Liver (tissue), 9 donors: ENCODE results near the gene JAKMIP2. TPM values are rescaled to one million over a fixed set of nuclear protein-coding genes. Genes with fewer than 3 reads are reported as not detected.

Source experiments
- DNase-seq: peaks from one replicate; pipeline ENCODE4 v3.0.0-alpha.2; 2017; ENCODE audit warnings: low spot score
- H3K27ac ChIP-seq, 2 donors: one replicate each; pipeline ENCODE4 v1.7.0; 2013; ENCODE audit warnings: inconsistent platforms in 2 of 2, low read length in 2 of 2, control low read depth in 1 of 2, low read depth in 1 of 2, mild to moderate bottlenecking in 1 of 2
- H3K27me3 ChIP-seq, 4 donors: one replicate each; pipeline versions ENCODE4 v1.6.1 to v1.7.0; 2013; ENCODE audit warnings: low read length in 3 of 4, inconsistent platforms in 1 of 4, mild to moderate bottlenecking in 1 of 4, moderate library complexity in 1 of 4; ENCODE audit not compliant: control insufficient read depth in 4 of 4, insufficient read depth in 4 of 4
- H3K36me3 ChIP-seq, 4 donors: one replicate each; pipeline versions ENCODE4 v1.6.1 to v1.7.0; 2013; ENCODE audit warnings: low read length in 3 of 4, mild to moderate bottlenecking in 3 of 4, low read depth in 1 of 4, moderate library complexity in 1 of 4; ENCODE audit not compliant: control insufficient read depth in 4 of 4, insufficient read depth in 3 of 4
- H3K4me1 ChIP-seq, 4 donors: one replicate each; pipeline versions ENCODE4 v1.6.1 to v1.7.0; 2013; ENCODE audit warnings: low read length in 3 of 4, mild to moderate bottlenecking in 3 of 4, moderate library complexity in 1 of 4; ENCODE audit not compliant: control insufficient read depth in 4 of 4, insufficient read depth in 4 of 4
- H3K4me3 ChIP-seq, 3 donors: one replicate each; pipeline versions ENCODE4 v1.6.1 to v1.7.0; 2013; ENCODE audit warnings: low read length in 3 of 3, control low read depth in 1 of 3, low read depth in 1 of 3, mild to moderate bottlenecking in 1 of 3
- H3K9ac ChIP-seq, 2 donors: one replicate each; pipeline ENCODE4 v1.7.0; 2013; ENCODE audit warnings: low read length in 2 of 2, mild to moderate bottlenecking in 2 of 2, moderate library complexity in 2 of 2, control low read depth in 1 of 2, low read depth in 1 of 2
- H3K9me3 ChIP-seq, 4 donors: one replicate each; pipeline versions ENCODE4 v1.6.1 to v1.7.0; 2013; ENCODE audit warnings: low read length in 3 of 4; ENCODE audit not compliant: control insufficient read depth in 4 of 4
- EGR1 ChIP-seq, 2 donors: IDR thresholded peaks; 2 replicates each; pipeline ENCODE4 v1.6.1; 2016 to 2018; ENCODE audit warnings: antibody characterized with exemption in 2 of 2, low read depth in 2 of 2
- FOXA2 ChIP-seq: IDR thresholded peaks from 2 replicates; pipeline ENCODE4 v1.6.1; 2016; ENCODE audit warnings: antibody characterized with exemption
- GABPA ChIP-seq, 2 donors: IDR thresholded peaks in 1 of 2; conservative IDR thresholded peaks in 1 of 2; 2 replicates each; pipeline ENCODE4 v1.6.1; 2016; ENCODE audit warnings: antibody characterized with exemption in 2 of 2, mild to moderate bottlenecking in 1 of 2, moderate library complexity in 1 of 2
- HNF4A ChIP-seq, 2 donors: conservative IDR thresholded peaks; 2 replicates each; pipeline ENCODE4 v1.6.1; 2016; ENCODE audit warnings: antibody characterized with exemption in 2 of 2, mild to moderate bottlenecking in 2 of 2
- HNF4G ChIP-seq: IDR thresholded peaks from 2 replicates; pipeline ENCODE4 v1.6.1; 2016; ENCODE audit warnings: antibody characterized with exemption
- JUND ChIP-seq, 2 donors: IDR thresholded peaks; 2 replicates each; pipeline ENCODE4 v1.6.1; 2016; ENCODE audit warnings: antibody characterized with exemption in 2 of 2
- NR2F2 ChIP-seq: IDR thresholded peaks from 2 replicates; pipeline ENCODE4 v1.6.1; 2016; ENCODE audit warnings: antibody characterized with exemption
- RAD21 ChIP-seq, 2 donors: IDR thresholded peaks; 2 replicates each; pipeline ENCODE4 v1.6.1; 2016; ENCODE audit warnings: antibody characterized with exemption in 2 of 2, mild to moderate bottlenecking in 2 of 2
- RXRA ChIP-seq, 2 donors: IDR thresholded peaks; 2 replicates each; pipeline ENCODE4 v1.6.1; 2017 to 2018; ENCODE audit warnings: antibody characterized with exemption in 2 of 2, mild to moderate bottlenecking in 1 of 2
- SP1 ChIP-seq: IDR thresholded peaks from 2 replicates; pipeline ENCODE4 v1.6.1; 2018; ENCODE audit warnings: antibody characterized with exemption, mild to moderate bottlenecking
- TAF1 ChIP-seq: conservative IDR thresholded peaks from 2 replicates; pipeline ENCODE4 v1.6.1; 2016; ENCODE audit warnings: antibody characterized with exemption, mild to moderate bottlenecking
- YY1 ChIP-seq: IDR thresholded peaks from 2 replicates; pipeline ENCODE4 v1.6.1; 2016; ENCODE audit warnings: antibody characterized with exemption, mild to moderate bottlenecking
- WGBS: extraction: QIAGEN DNeasy Blood & Tissue Kit; methylation state at CpG from one replicate; pipeline ENCODE4 v1.1.7; 2013; 5-methylcytosine and 5-hydroxymethylcytosine counted together
- polyA plus RNA-seq, 2 donors: library from polyadenylated mRNA; stranded (reverse) in 1 of 2; unstranded in 1 of 2; fragments of 200-250 nt in 1 of 2; fragments of >200 nt in 1 of 2; fragmentation: Nextera tagmentation in 1 of 2; extraction: Ambion mirVana in 1 of 2; gene quantifications; one replicate each; pipeline versions ENCODE4 v1.2.1 to v1.2.3, GENCODE V29; 2013 to 2015
- total RNA-seq, 2 donors: library from RNA; depleted of rRNA; stranded (reverse); fragments of >200 nt; gene quantifications; one replicate each; pipeline ENCODE4 v1.2.3, GENCODE V29; 2014
- TF ChIP-seq, protein P1 (sequence below): IDR thresholded peaks from 2 replicates; pipeline ENCODE4 v1.6.1; 2016; ENCODE audit warnings: antibody characterized with exemption, mild to moderate bottlenecking
- TF ChIP-seq, protein P2 (sequence below): IDR thresholded peaks from 2 replicates; pipeline ENCODE4 v1.6.1; 2016; ENCODE audit warnings: antibody characterized with exemption
- TF ChIP-seq, protein P3 (sequence below): IDR thresholded peaks from 2 replicates; pipeline ENCODE4 v1.6.1; 2016; ENCODE audit warnings: antibody characterized with exemption
- TF ChIP-seq, protein P4 (sequence below): IDR thresholded peaks from 2 replicates; pipeline ENCODE4 v1.6.1; 2016; ENCODE audit warnings: antibody characterized with exemption
- TF ChIP-seq, protein P5 (sequence below): fragments of 150-350 bp; IDR thresholded peaks from 2 replicates; pipeline ENCODE4 v1.5.1; 2017; ENCODE audit warnings: improper control_type of control experiment, low read depth, low read length; ENCODE audit not compliant: missing input control
- donor health status: healthy.
- donor health status: healthy.
- donor health status: healthy.
- donor health status: healthy.
- donor health status: healthy.

The JAKMIP2 gene
- total and polyA plus RNA-seq, 4 donors: 0.06 to 0.38 (median 0.24) TPM

DNA sequence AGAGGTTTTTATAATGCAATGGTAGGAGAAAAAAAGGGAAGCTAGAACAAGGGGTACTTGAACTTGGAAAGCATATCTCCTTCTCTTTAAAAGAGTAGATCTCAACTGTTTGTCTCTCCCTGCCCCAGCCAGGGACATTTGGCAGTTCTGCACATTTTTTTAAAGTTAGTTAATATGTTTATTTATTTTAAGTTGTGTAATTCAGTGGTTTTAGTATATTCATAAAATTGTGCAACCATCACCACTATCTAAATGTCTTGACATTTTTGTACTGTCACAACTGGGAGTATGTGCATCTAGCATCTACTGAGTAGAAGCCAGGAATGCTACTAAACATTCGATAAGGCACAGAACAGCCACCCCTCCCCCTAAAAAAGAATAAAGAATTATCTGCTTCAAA is 169.2 kb downstream of the JAKMIP2 start:
- no peaks in the 10 kb centered on the region for H3K27me3 ChIP-seq
- no peaks in the 10 kb centered on the region for H3K36me3 ChIP-seq
- peak overlapping the region in 1 of 2 donors; percentile 48 for H3K27ac ChIP-seq
- 27% methylated on average over 1 of the region's 1 CpG for WGBS
- H3K9ac ChIP-seq: no peak overlapping the region
- no peak overlapping the region for H3K4me3 ChIP-seq
- H3K4me1 ChIP-seq: peaks cover 0 to 17% (median 12%) of the 10 kb centered on the region in 4 donors
- no peaks in the 10 kb centered on the region for H3K9me3 ChIP-seq
- TF ChIP-seq GABPA (IDR thresholded peaks at IDR 0.05 in 1 of 2, conservative IDR thresholded peaks at IDR 0.05 in 1 of 2): no peak
- TF ChIP-seq YY1: no peak
- TF ChIP-seq, protein P1, sequence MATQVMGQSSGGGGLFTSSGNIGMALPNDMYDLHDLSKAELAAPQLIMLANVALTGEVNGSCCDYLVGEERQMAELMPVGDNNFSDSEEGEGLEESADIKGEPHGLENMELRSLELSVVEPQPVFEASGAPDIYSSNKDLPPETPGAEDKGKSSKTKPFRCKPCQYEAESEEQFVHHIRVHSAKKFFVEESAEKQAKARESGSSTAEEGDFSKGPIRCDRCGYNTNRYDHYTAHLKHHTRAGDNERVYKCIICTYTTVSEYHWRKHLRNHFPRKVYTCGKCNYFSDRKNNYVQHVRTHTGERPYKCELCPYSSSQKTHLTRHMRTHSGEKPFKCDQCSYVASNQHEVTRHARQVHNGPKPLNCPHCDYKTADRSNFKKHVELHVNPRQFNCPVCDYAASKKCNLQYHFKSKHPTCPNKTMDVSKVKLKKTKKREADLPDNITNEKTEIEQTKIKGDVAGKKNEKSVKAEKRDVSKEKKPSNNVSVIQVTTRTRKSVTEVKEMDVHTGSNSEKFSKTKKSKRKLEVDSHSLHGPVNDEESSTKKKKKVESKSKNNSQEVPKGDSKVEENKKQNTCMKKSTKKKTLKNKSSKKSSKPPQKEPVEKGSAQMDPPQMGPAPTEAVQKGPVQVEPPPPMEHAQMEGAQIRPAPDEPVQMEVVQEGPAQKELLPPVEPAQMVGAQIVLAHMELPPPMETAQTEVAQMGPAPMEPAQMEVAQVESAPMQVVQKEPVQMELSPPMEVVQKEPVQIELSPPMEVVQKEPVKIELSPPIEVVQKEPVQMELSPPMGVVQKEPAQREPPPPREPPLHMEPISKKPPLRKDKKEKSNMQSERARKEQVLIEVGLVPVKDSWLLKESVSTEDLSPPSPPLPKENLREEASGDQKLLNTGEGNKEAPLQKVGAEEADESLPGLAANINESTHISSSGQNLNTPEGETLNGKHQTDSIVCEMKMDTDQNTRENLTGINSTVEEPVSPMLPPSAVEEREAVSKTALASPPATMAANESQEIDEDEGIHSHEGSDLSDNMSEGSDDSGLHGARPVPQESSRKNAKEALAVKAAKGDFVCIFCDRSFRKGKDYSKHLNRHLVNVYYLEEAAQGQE: peak; percentile 27
- no peak for TF ChIP-seq JUND (IDR thresholded peaks at IDR 0.05)
- TF ChIP-seq FOXA2: peak; percentile 8
- peak; percentile 19 for TF ChIP-seq SP1
- no peak for TF ChIP-seq TAF1
- TF ChIP-seq RXRA (IDR thresholded peaks at IDR 0.05): peak; percentile 36 to 74
- TF ChIP-seq, protein P2, sequence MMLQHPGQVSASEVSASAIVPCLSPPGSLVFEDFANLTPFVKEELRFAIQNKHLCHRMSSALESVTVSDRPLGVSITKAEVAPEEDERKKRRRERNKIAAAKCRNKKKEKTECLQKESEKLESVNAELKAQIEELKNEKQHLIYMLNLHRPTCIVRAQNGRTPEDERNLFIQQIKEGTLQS: no peak
- TF ChIP-seq EGR1 (IDR thresholded peaks at IDR 0.05; ENCODE audit: low read depth in 2 of 2): peak in 1 of 2 donors; percentile 28
- no peak for TF ChIP-seq HNF4G
- peak in 1 of 2 donors; percentile 9 for TF ChIP-seq RAD21 (IDR thresholded peaks at IDR 0.05)
- TF ChIP-seq, protein P3, sequence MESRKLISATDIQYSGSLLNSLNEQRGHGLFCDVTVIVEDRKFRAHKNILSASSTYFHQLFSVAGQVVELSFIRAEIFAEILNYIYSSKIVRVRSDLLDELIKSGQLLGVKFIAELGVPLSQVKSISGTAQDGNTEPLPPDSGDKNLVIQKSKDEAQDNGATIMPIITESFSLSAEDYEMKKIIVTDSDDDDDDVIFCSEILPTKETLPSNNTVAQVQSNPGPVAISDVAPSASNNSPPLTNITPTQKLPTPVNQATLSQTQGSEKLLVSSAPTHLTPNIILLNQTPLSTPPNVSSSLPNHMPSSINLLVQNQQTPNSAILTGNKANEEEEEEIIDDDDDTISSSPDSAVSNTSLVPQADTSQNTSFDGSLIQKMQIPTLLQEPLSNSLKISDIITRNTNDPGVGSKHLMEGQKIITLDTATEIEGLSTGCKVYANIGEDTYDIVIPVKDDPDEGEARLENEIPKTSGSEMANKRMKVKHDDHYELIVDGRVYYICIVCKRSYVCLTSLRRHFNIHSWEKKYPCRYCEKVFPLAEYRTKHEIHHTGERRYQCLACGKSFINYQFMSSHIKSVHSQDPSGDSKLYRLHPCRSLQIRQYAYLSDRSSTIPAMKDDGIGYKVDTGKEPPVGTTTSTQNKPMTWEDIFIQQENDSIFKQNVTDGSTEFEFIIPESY: no peak
- TF ChIP-seq, protein P4, sequence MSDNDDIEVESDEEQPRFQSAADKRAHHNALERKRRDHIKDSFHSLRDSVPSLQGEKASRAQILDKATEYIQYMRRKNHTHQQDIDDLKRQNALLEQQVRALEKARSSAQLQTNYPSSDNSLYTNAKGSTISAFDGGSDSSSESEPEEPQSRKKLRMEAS: peak; percentile 43
- peak; percentile 26 to 56 for TF ChIP-seq HNF4A (conservative IDR thresholded peaks at IDR 0.05)
- TF ChIP-seq NR2F2: peak; percentile 20
- TF ChIP-seq, protein P5, sequence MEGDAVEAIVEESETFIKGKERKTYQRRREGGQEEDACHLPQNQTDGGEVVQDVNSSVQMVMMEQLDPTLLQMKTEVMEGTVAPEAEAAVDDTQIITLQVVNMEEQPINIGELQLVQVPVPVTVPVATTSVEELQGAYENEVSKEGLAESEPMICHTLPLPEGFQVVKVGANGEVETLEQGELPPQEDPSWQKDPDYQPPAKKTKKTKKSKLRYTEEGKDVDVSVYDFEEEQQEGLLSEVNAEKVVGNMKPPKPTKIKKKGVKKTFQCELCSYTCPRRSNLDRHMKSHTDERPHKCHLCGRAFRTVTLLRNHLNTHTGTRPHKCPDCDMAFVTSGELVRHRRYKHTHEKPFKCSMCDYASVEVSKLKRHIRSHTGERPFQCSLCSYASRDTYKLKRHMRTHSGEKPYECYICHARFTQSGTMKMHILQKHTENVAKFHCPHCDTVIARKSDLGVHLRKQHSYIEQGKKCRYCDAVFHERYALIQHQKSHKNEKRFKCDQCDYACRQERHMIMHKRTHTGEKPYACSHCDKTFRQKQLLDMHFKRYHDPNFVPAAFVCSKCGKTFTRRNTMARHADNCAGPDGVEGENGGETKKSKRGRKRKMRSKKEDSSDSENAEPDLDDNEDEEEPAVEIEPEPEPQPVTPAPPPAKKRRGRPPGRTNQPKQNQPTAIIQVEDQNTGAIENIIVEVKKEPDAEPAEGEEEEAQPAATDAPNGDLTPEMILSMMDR: no peak
- DNase-seq: no peak
